Erythroblast (primary cell): ENCODE data around the gene DNPH1.

Source experiments
- GATA1 ChIP-seq: IDR thresholded peaks from 2 replicates; pipeline ENCODE4 v1.6.1; 2011; ENCODE audit warnings: low read depth, mild to moderate bottlenecking, control low read depth, low read length, moderate library complexity
- POLR2A ChIP-seq: IDR thresholded peaks from 2 replicates; pipeline ENCODE4 v1.6.1; 2011; ENCODE audit warnings: mild to moderate bottlenecking, low read length

DNA sequence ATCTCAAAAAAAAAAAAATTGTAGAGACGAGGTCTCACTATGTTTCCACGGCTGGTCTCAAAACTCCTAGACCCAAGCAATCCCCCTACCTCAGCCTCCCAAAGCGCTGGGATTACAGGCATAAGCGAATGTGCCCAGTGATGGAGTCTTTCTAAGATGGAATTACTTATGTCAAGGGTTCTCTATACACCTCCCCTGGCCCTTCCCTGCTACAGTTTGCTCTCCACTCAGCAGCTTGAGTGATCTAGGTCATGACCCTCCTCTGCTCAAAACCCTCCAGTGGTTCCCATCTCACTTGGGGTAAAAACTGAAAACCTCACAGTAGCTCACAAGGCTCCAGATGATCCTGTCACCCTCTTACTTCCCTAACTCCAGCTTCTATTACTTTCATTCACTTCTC, 1.8 kb upstream of the DNPH1 start:
- TF ChIP-seq POLR2A (no peak), GATA1 (no peak)
